GM21390 (cell line): ENCODE measurements around the gene ARHGEF9.
"Not testable (repeated sequence)": the region's sequence is repeated elsewhere in the genome, so short reads cannot be mapped to it uniquely, and the experiment has no call there.

Source experiments
- ATAC-seq: cut with Tn5 transposase; IDR thresholded peaks from one replicate; pipeline ENCODE4 v1.9.1; 2021; ENCODE audit not compliant: unreplicated experiment

The ARHGEF9 gene

GRCh38 chrX:63784902-63785707 is at the start of gene ARHGEF9:
TSS of gene ARHGEF9 (minus strand) at chrX:63785214. CDS start at chrX:63785145, 69 bp downstream.
- ATAC-seq: no peak

GRCh38 chrX:63825446-63825845 is 40.4 kb upstream of the ARHGEF9 start:
- ATAC-seq: not testable (repeated sequence)

DNA sequence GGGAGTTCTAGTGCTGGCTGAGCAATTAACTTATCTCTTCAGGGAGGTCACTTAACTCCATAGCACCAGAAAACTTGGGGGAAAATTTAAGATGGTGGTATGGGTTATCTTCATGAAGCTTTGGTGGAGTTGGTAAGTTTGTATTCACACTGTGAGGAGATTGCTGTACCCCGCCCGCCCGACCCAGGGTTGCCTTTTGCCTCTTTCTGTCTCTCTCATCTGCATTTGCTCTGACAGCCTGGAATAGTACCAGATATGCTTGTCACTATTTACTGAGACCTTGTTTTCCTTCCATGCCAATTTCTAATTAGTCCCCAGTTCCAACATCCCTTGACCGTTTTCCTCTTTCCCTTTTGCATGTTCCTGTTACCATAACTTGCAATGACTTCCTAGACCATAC is 33.1 kb upstream of the ARHGEF9 start:
- no peak for ATAC-seq

DNA sequence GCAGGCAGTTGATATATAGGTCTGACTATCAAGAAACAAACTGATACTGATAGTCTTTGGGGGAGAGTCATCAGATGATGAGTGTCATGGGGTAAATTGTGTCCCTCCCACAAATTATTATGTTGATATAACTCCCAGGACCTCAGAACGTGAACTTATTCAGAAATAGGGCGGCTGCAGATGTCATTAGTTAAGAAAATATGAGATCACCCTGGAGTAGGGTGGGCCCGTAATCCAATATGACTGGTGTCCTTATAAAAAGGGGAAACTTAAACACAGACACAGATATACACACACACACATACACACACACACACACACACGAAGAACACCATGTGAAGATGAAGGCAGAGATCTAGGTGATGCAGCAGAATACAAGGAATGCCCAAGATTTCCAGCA is 32.7 kb upstream of the ARHGEF9 start:
- ATAC-seq: no peak

DNA sequence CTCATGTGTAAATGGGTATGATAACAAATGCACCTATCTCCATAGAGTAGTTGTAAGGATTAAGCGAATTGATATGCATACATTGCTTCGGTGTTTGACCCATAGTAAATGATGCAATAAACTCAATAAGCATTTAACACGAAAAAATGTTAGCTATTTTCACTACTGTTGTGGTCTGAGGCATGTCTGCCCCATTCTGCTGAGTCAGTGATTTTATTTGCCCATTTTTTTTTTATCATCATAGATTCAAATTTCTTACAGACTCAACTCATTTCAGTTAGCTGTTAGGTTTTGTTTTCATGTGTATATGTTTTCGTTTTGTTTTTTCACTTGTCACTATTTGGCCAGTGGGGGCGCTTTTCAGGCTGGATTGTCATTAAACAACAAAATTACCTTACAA is 27.8 kb upstream of the ARHGEF9 start:
- ATAC-seq: no peak

DNA sequence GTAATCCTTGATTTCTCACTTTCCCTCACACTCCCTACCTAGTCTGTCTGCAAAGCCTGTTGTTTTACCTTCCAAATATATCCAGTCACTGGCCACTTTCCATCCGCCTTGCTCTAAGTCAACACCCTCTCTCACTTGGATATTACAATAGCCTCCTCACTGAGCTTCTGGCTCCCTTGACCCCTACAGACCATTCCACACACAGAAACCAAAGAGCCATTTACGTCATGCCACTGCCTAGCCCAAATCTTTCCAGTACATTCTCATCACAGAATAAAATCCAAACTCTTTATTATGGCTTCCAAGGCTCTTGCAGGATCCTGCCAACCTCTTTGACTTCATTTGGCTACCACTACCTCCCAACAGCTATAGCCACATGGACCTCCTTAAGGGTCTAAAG is 25.7 kb upstream of the ARHGEF9 start:
- ATAC-seq: no peak

DNA sequence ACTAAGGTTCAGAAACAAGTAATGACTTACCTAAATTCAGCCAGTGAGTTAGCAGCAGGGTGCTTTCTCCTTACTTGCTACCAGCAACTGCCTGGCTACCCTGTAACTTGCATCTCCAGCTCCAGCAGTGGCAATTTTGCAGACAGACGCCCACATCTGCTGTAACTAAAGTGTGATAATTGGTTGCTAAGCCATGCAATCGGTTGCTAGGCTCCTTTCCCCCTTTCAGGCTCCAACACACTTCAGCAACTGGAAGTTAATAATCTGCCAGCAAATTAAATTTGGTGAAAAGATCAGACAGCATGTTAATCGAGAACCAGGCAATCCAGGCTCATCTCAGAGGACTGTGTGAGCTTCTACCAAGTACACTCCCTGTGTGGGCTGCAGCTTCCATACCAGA is 24.2 kb upstream of the ARHGEF9 start:
- no peak for ATAC-seq

DNA sequence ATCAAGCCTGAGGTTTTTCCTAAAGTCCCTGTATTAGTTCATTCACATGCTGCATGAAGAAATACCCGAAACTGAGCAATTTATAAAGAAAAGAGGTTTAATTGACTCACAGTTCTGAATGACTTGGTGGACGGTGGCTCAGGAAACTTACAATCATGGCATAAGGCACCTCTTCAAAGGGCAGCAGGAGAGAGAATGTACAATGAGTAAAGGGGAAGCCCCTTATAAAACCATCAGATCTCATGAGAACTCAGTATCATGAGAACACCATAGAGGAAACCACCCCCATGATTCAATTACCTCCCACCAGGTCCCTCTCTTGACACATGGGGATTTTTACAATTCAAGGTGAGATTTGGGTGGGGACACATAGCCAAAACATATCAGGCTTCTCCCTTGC is 10.4 kb upstream of the ARHGEF9 start:
- ATAC-seq: not testable (repeated sequence)

DNA sequence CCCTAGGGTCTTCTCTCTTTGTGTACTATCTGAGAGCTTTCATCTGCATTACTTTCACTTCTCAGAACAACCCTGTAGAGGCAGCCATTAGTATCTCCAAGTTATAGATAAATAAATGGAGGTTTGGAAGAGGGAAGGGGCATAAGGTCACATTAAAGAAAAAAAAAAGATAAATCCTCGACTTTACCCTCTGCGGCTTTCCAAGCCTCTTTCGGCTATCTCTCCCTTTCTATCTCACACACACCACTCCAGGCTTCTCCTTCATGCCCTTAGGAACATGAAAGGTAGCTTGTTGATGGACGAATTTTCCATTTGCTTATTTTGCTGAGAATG is 660 bp upstream of the ARHGEF9 start:
- no peak for ATAC-seq

DNA sequence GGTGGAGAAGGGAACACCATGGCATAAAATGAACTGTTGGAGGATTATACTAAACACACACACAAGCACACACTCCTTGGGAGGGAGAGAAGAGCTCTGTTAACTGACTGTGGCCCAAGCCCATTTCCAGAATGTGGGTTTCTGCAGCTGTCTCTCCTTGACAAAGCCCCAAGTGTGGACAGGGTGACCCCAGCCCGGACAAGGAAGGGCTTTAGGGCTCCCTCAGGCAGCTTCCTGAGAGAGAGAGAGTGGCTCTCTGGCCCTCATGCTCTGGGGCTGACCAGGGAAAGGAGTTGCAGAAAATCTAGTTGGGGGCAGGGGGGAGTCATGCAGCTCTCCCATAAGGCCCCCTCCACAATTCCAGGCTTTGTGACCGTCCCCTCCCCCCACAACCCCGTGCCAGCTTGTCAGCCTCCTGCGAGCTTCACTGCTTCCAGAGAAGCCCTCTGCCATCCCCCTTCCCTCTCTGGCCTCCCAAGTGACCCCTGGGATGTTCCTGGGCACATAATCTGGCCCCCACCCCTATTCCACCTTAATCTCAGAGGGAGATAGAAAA is 590 bp downstream of the ARHGEF9 start:
- no peak for ATAC-seq

- ATAC-seq: no peak
Observed at GRCh38 chrX:63782515-63782914, 2.5 kb downstream of the ARHGEF9 start.

GRCh38 chrX:63768760-63769159 is 16.3 kb downstream of the ARHGEF9 start:
- ATAC-seq: no peak

GRCh38 chrX:63765712-63766111 is 19.3 kb downstream of the ARHGEF9 start:
- no peak for ATAC-seq

DNA sequence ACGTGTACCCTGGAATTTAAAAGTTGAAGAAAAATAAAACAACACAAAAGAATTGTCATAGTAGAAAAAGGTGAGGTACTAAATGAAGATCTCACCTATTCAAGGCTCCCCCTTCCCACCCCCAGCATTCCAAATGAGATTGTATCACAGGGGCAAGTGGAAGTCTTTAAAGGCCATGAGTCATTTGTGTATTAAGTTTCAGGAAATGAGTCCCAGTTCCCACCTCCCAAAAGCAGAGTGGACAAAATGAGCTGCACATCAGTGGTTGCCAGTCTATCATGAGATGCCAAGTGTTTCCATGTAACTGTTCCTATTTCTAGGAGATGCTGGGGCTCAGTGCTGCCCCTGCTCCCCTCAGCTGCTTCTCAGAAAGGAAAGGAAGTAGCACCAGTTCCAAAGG is 20.1 kb downstream of the ARHGEF9 start:
- ATAC-seq: no peak

DNA sequence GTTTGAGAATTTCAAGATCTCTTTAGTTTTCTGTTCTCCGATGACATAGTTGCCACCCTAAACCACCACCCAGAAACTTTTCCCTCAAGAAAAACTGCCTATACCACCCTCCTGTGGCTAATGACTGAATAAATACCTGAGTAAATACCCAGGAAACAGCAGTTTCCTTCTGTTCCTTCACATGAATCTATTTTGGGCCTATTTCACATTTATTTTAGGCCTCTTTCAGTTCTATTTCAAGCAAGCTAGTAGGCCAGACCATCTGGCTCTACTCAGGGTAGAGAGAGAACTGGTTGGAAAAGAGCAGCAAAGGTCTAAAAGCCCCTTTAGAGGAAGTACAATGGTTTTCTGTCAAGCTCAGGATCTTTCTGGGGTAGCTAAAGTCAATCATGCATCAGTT is 23.4 kb downstream of the ARHGEF9 start:
- peak; percentile 87 for ATAC-seq

DNA sequence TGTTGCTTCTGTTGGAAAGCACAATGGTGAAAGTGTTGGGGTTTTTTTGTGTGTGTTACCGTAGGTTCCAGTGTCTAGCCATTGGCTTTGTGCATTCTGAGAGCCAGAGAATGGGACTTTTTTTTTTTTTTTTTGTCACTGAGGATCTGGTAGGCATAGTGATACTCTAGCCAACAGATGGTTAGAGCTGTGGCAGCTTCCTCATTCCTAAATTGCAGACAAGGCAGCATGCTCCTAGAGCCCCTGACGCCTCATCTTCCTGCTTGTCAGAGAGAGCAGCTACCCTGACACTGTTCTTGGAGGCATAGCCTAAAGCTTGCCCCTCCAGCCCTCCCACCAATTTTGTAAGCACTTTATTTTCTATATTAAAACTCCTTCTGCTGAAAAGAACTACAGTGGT is 27.0 kb downstream of the ARHGEF9 start:
- no peak for ATAC-seq

GRCh38 chrX:63755892-63756291 is 29.1 kb downstream of the ARHGEF9 start:
- no peak for ATAC-seq

DNA sequence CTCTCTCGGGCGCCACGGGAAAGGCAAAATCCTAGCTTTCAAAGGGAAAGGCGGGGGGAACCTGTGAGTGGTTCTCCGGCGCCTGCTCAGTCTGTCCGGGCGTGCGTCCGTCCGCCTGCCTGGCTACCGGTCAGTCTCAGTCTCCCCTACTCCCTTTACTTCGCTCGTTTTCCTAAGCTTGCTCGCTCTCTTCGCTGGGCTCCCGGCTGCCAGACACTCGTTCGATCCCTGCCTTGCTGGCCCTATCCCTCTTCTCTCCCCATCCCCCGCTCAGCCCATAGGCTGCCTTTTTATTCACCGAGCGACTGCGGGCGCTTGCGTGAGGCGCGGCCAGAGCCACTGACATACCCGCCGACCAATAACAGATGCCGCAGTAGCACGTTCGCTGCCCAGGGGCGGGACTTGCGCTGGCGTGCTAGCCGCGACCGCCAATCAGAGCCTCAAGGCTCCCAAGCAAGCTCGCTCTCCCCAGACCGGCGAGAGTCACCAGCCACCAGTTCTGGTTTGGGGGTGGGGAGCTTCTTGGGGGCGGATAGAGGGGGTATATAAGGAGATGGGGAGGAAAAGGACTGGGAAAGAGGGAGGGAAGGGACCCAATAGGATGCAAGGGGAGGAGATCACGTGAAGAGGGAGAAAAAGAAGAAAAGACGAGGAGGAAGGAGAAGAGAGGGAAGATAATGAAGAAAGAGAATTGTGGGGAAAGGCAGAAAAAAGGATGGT is 30.0 kb downstream of the ARHGEF9 start:
- peak; percentile 97 for ATAC-seq

- peak; percentile 32 for ATAC-seq
Observed at GRCh38 chrX:63754136-63754859, 30.7 kb downstream of the ARHGEF9 start.

GRCh38 chrX:63751481-63751880 is 33.5 kb downstream of the ARHGEF9 start:
- ATAC-seq: no peak

- no peak for ATAC-seq
Observed at GRCh38 chrX:63750811-63751210, 34.2 kb downstream of the ARHGEF9 start.

- ATAC-seq: no peak
Observed at GRCh38 chrX:63747331-63747730, 37.7 kb downstream of the ARHGEF9 start.
